ENCODE measurements around the gene CPB1.

Gene CPB1

DNA sequence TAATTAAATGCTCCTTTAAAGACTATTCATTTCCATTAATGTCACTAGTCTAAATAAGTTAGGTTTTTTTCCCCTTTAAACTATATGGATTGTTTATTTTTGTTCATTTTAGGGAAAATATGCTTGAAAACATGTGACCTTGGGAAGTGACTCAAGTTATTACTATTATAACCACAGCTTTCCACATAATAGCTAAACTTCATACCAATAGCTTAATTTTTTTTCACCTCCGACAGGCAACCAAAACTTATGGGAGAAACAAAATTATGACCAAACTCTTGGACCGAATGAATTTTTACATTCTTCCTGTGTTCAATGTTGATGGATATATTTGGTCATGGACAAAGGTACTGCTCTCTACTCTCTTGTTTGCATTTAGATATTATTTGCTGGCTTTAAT, 53.7 kb downstream of the CPB1 start:
- TF ChIP-seq, protein P1, sequence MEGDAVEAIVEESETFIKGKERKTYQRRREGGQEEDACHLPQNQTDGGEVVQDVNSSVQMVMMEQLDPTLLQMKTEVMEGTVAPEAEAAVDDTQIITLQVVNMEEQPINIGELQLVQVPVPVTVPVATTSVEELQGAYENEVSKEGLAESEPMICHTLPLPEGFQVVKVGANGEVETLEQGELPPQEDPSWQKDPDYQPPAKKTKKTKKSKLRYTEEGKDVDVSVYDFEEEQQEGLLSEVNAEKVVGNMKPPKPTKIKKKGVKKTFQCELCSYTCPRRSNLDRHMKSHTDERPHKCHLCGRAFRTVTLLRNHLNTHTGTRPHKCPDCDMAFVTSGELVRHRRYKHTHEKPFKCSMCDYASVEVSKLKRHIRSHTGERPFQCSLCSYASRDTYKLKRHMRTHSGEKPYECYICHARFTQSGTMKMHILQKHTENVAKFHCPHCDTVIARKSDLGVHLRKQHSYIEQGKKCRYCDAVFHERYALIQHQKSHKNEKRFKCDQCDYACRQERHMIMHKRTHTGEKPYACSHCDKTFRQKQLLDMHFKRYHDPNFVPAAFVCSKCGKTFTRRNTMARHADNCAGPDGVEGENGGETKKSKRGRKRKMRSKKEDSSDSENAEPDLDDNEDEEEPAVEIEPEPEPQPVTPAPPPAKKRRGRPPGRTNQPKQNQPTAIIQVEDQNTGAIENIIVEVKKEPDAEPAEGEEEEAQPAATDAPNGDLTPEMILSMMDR (IDR thresholded peaks at IDR 0.05; ENCODE audit: control extremely low read depth, extremely low read depth, low read depth, missing control alignments), result no peak
- POLR2A ChIA-PET, result no interaction called here
- CTCF ChIA-PET, result interaction anchor here (0.7 to 2.8 kb wide), 5 partner anchors 12 to 62 kb away, joined by 3 to 18 read pairs (median 3); no protein-coding TSS in a partner anchor
- no peak for DNase-seq (ENCODE audit: extremely low spot score)

DNA sequence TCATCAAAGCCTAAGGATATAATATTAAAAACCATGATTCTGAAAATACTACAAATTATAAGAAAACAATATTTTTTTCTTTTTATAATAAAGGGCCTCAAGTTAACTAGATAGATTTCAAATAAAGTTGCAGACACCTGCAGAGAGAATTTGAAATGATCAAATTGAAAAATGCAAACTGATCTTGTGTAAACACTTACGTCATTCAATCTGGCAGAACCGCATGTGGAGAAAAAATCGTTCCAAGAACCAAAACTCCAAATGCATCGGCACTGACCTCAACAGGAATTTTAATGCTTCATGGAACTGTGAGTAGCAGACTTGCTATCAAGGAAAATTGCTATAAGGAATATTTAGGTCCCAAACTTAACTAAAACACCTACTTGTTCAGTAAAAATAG, 54.7 kb downstream of the CPB1 start:
- ChIA-PET POLR2A (no interaction called here), CTCF (interaction anchor here (2.8 kb wide), 1 partner anchor 21 kb away, joined by 18 read pairs; no protein-coding TSS in a partner anchor)
- no peak for DNase-seq (ENCODE audit: extremely low spot score)
- TF ChIP-seq, protein P1 (IDR thresholded peaks at IDR 0.05; ENCODE audit: control extremely low read depth, extremely low read depth, low read depth, missing control alignments), result no peak

DNA sequence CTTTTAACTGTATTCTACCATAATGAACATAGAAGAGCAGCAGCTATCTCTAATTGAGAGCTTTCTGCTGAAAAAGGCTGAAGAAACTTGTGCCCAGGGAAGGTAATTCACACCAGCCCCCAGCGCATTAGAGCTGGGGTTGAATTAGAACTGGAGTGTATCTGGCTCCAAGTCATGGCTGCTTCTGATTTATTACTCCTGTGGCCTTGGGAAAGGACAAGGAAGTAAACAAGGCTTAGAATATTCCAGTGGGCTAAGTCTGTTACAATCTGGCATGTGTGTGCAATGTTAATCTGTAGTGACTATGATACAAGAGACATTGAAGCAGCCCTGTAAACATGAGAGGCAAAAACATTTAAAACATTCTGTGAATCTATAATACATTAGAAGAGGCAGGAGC, 55.6 kb downstream of the CPB1 start:
- TF ChIP-seq, protein P1 (IDR thresholded peaks at IDR 0.05; ENCODE audit: control extremely low read depth, extremely low read depth, low read depth, missing control alignments), result no peak
- POLR2A ChIA-PET, result no interaction called here
- CTCF ChIA-PET, result interaction anchor here (1.0 to 1.3 kb wide), 4 partner anchors 9 to 58 kb away, joined by 3 to 4 read pairs (median 3); no protein-coding TSS in a partner anchor

DNA sequence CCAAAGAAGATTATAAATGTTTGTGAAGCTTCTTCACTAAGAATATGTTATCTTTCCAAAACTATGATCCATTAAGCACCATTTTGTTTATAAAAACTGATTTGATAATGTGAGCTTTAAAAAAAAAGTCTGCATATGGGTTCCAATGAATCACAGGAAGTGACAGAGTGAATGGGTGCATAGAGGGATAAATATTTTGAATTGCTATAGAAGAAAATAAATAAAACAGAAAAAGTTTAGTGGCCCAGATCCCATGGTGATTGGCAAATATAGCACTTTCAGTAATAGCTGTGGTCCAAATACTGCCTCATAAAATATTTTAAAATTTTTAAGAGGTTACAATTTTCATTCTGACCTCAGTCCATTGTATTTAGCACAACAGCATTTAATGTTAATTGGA, 56.6 kb downstream of the CPB1 start:
- POLR2A ChIA-PET, result no interaction called here
- DNase-seq (ENCODE audit: extremely low spot score), result no peak
- CTCF ChIA-PET, result interaction anchor here (1.2 kb wide), 1 partner anchor 13 kb away, joined by 3 read pairs; no protein-coding TSS in a partner anchor
- TF ChIP-seq, protein P1 (IDR thresholded peaks at IDR 0.05; ENCODE audit: control extremely low read depth, extremely low read depth, low read depth, missing control alignments), result no peak

More for the DNA sequence above, 55.6 kb downstream of the CPB1 start:
- no peak for DNase-seq (ENCODE audit: extremely low spot score)

DNA sequence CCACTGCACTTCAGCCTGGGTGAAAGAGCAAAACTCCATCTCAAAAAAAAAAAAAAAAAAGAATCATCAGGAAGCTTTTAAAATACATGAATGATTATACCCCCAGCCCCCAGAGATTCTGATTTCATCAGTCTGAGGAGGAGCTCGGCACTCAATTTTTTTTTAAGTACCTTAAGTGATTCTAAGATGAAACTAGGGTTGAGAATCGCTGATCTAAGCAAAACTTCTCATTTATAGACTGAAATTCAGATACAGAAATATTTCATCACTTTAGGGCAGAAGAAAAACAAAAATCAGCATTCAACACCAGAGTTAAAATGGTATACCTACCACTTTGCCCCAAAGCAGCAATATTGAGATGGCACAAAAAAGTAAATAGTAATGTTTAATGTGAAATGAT, 62.2 kb downstream of the CPB1 start:
- CTCF ChIA-PET, result no interaction called here
- POLR2A ChIA-PET, result no interaction called here
- no peak for DNase-seq (ENCODE audit: extremely low spot score)
- TF ChIP-seq, protein P1 (IDR thresholded peaks at IDR 0.05; ENCODE audit: control extremely low read depth, extremely low read depth, low read depth, missing control alignments), result no peak

DNA sequence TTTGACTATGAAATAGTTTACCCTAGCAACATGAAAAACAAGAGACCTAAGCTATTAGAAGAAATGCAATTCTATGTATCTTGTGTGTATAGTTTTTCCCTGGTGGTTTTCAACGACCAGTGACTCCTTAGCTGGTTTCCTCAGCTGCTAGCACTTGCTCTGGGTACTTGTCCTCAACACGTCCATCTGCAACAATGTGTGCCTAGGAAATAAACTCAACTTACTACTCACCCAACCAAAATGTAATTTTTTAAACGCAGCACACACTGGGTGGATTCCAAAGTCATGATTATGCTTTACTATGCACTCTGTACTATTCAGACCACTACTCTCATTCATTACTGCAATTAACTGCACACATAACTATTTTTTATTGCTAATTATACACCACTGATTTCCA, 68.5 kb downstream of the CPB1 start:
- TF ChIP-seq, protein P1 (IDR thresholded peaks at IDR 0.05; ENCODE audit: control extremely low read depth, extremely low read depth, low read depth, missing control alignments), result no peak
- ChIA-PET POLR2A (no interaction called here), CTCF (interaction anchor here (1.2 kb wide), 1 partner anchor 13 kb away, joined by 3 read pairs; no protein-coding TSS in a partner anchor)
- no peak for DNase-seq (ENCODE audit: extremely low spot score)
